Keratinocyte (primary cell): ENCODE results near the gene SULT1C4. TPM values are rescaled to one million over a fixed set of nuclear protein-coding genes. Genes with fewer than 3 reads are reported as not detected.

ENCODE experiments used
- DNase-seq: peaks from one replicate; pipeline ENCODE4 v3.0.0-alpha.2; 2011; ENCODE audit warnings: low read depth, missing footprints, low spot score
- FAIRE-seq: peaks from 2 replicates; lab custom pipeline; 2011; peaks lifted over from hg19 to GRCh38; lab: Jason Lieb, UNC
- H2AFZ ChIP-seq: 2 replicates; pipeline ENCODE4 v1.6.0; 2012; ENCODE audit warnings: low read length, control low read depth, inconsistent platforms; ENCODE audit not compliant: control insufficient read depth
- H3K27ac ChIP-seq: 2 replicates; pipeline ENCODE4 v1.5.1; 2011; ENCODE audit warnings: low read length; ENCODE audit not compliant: control insufficient read depth, insufficient read depth
- H3K27me3 ChIP-seq: 3 replicates; pipeline ENCODE4 v1.6.0; 2011; ENCODE audit warnings: low read length; ENCODE audit not compliant: control insufficient read depth, insufficient read depth; ENCODE audit errors: extremely low read depth
- H3K36me3 ChIP-seq, 2 experiments: 2 replicates in 1 of 2; 3 replicates in 1 of 2; pipeline ENCODE4 v1.5.1; 2011; ENCODE audit warnings: low read length in 2 of 2, mild to moderate bottlenecking in 1 of 2; ENCODE audit not compliant: control insufficient read depth in 2 of 2, insufficient read depth in 2 of 2; ENCODE audit errors: extremely low read depth in 1 of 2
- H3K4me1 ChIP-seq: 3 replicates; pipeline ENCODE4 v1.5.1; 2011; ENCODE audit warnings: low read length; ENCODE audit not compliant: control insufficient read depth, insufficient read depth; ENCODE audit errors: extremely low read depth
- H3K4me2 ChIP-seq: 3 replicates; pipeline ENCODE4 v1.6.0; 2011; ENCODE audit warnings: low read depth, low read length; ENCODE audit not compliant: control insufficient read depth, insufficient read depth; ENCODE audit errors: extremely low read depth
- H3K4me3 ChIP-seq, 3 experiments: fragments of 200-600 bp in 1 of 3; sonication (generic) in 1 of 3; 2 replicates in 2 of 3; 3 replicates in 1 of 3; pipeline ENCODE4 v1.5.1; 2011 to 2016; ENCODE audit warnings: low read length in 3 of 3, mild to moderate bottlenecking in 3 of 3, control low read depth in 2 of 3, inconsistent platforms in 1 of 3, low read depth in 1 of 3, mixed read lengths in 1 of 3, mixed run types in 1 of 3, moderate library complexity in 1 of 3; ENCODE audit not compliant: control insufficient read depth in 2 of 3, insufficient read depth in 2 of 3; ENCODE audit errors: extremely low read depth in 1 of 3
- H3K79me2 ChIP-seq: 2 replicates; pipeline ENCODE4 v1.6.0; 2012; ENCODE audit warnings: low read length; ENCODE audit not compliant: control insufficient read depth, insufficient read depth
- H3K9ac ChIP-seq: 3 replicates; pipeline ENCODE4 v1.6.0; 2011; ENCODE audit warnings: low read length; ENCODE audit not compliant: control insufficient read depth, insufficient read depth; ENCODE audit errors: extremely low read depth
- H3K9me1 ChIP-seq: 3 replicates; pipeline ENCODE4 v1.6.0; 2011; ENCODE audit warnings: low read length; ENCODE audit not compliant: control insufficient read depth, insufficient read depth; ENCODE audit errors: extremely low read depth
- H3K9me3 ChIP-seq: 2 replicates; pipeline ENCODE4 v1.5.1; 2012; ENCODE audit warnings: low read depth, low read length; ENCODE audit not compliant: control insufficient read depth
- H4K20me1 ChIP-seq: 3 replicates; pipeline ENCODE4 v1.6.0; 2011; ENCODE audit warnings: low read length; ENCODE audit not compliant: control insufficient read depth, insufficient read depth; ENCODE audit errors: extremely low read depth
- EZH2 ChIP-seq: IDR thresholded peaks from one replicate; pipeline ENCODE4 v1.6.1; 2012; ENCODE audit warnings: inconsistent platforms, mild to moderate bottlenecking, low read length, moderate library complexity
- dilution Hi-C: fragments of 300-500 bp; cut with MboI; formaldehyde crosslinking; loops from one replicate; pipeline ENCODE4 v1.7.0; 2020; ENCODE audit warnings: low sequenced_read_pairs; ENCODE audit not compliant: extremely low pct_ligation_motif_present
- polyA plus RNA-seq, 5 experiments: library from polyadenylated mRNA; depleted of rRNA in 3 of 5; stranded (reverse) in 3 of 5; stranded (forward) in 1 of 5; unstranded in 1 of 5; fragments of >200 nt; gene quantifications; 1 replicate in 1 of 5; 2 replicates in 3 of 5; 3 replicates in 1 of 5; pipeline versions ENCODE4 v1.2.1 to v1.2.3, GENCODE V29; 2011 to 2012; ENCODE audit warnings: missing spikeins in 2 of 5, low read depth in 1 of 5, low replicate concordance in 1 of 5
- TF ChIP-seq, protein P1 (sequence below), 3 experiments: IDR thresholded peaks in 1 of 3; conservative IDR thresholded peaks in 1 of 3; optimal IDR thresholded peaks in 1 of 3; 2 replicates in 2 of 3; 3 replicates in 1 of 3; pipeline versions ENCODE3 to v1.5.1; 2011; ENCODE audit warnings: low read length in 3 of 3, mild to moderate bottlenecking in 3 of 3, moderate library complexity in 2 of 3, control low read depth in 1 of 3, inconsistent platforms in 1 of 3; ENCODE audit not compliant: insufficient read depth in 2 of 3; ENCODE audit errors: extremely low read depth in 1 of 3

The SULT1C4 gene
- polyA plus RNA-seq, 1 donor (not counting 4 experiments of a cell fraction or from before 2014, with no cell fraction given), result not detected

DNA sequence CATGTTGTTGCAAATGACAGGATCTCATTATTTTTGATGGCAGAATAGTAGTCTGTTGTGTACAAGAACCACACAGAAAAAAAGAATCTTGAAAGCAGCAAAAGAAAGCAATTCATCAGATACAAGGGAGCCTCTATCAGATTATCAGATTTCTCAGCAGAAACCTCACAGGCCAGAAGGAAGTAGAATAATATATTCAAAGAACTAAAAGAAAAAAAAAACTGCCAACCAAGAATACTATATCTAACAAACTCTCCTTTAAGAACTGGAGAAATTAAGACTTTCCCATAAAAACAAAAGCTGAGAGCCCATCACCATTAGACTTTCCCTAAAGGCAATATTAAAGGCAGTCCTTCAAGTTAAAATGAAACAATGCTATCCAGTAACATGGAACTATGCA, 15.4 kb downstream of the SULT1C4 start:
- dilution Hi-C loops, result no loop called here
- no peak for FAIRE-seq

DNA sequence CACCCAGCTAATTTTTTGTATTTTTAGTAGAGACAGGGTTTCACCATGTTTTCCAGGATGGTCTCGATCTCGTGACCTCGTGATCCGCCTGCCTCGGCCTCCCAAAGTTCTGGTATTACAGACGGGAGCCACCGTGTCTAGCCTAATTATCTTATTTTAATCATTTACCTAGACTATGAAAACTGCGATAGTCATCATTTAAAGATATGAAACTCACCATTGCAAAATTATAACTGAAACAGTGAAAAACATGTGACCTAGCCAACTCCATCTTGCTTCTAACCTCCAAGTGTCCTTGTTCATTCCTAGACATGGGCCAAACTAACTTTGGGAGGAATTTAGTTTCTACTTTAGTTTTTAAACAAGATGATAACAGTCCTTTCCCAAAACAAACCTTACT, 17.4 kb downstream of the SULT1C4 start:
- H3K4me3 ChIP-seq, result no peak overlapping the region
- H3K27me3 ChIP-seq, result no peaks in the 10 kb centered on the region
- no peak overlapping the region for H2AFZ ChIP-seq
- H3K79me2 ChIP-seq, result no peaks in the 10 kb centered on the region
- no peak overlapping the region for H3K27ac ChIP-seq
- no peaks in the 10 kb centered on the region for H3K36me3 ChIP-seq
- H3K9ac ChIP-seq, result no peak overlapping the region
- H3K9me3 ChIP-seq, result peaks cover 6% of the 10 kb centered on the region
- no peak overlapping the region for H3K4me2 ChIP-seq
- no peaks in the 10 kb centered on the region for H3K9me1 ChIP-seq
- no peaks in the 10 kb centered on the region for H3K4me1 ChIP-seq
- TF ChIP-seq, protein P1, sequence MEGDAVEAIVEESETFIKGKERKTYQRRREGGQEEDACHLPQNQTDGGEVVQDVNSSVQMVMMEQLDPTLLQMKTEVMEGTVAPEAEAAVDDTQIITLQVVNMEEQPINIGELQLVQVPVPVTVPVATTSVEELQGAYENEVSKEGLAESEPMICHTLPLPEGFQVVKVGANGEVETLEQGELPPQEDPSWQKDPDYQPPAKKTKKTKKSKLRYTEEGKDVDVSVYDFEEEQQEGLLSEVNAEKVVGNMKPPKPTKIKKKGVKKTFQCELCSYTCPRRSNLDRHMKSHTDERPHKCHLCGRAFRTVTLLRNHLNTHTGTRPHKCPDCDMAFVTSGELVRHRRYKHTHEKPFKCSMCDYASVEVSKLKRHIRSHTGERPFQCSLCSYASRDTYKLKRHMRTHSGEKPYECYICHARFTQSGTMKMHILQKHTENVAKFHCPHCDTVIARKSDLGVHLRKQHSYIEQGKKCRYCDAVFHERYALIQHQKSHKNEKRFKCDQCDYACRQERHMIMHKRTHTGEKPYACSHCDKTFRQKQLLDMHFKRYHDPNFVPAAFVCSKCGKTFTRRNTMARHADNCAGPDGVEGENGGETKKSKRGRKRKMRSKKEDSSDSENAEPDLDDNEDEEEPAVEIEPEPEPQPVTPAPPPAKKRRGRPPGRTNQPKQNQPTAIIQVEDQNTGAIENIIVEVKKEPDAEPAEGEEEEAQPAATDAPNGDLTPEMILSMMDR (optimal IDR thresholded peaks at IDR 0.05 in 1 of 3, IDR thresholded peaks at IDR 0.05 in 1 of 3, conservative IDR thresholded peaks at IDR 0.05 in 1 of 3; ENCODE audit: extremely low read depth in 1 of 3, insufficient read depth in 2 of 3, low read length in 3 of 3), result no peak
- TF ChIP-seq EZH2, result no peak
- H4K20me1 ChIP-seq, result no peaks in the 10 kb centered on the region
- FAIRE-seq (no peak), DNase-seq (no peak)
- dilution Hi-C loops, result no loop called here

More for the DNA sequence above, 15.4 kb downstream of the SULT1C4 start:
- no peaks in the 10 kb centered on the region for H3K79me2 ChIP-seq
- no peaks in the 10 kb centered on the region for H3K4me1 ChIP-seq
- H3K27me3 ChIP-seq, result no peaks in the 10 kb centered on the region
- no peaks in the 10 kb centered on the region for H4K20me1 ChIP-seq
- no peak overlapping the region for H3K27ac ChIP-seq
- H2AFZ ChIP-seq, result no peak overlapping the region
- DNase-seq, result no peak
- H3K9ac ChIP-seq, result no peak overlapping the region
- H3K4me2 ChIP-seq, result no peak overlapping the region
- H3K36me3 ChIP-seq, result no peaks in the 10 kb centered on the region
- H3K4me3 ChIP-seq, result no peak overlapping the region
- no peaks in the 10 kb centered on the region for H3K9me1 ChIP-seq
- TF ChIP-seq EZH2, result no peak
- TF ChIP-seq, protein P1 (optimal IDR thresholded peaks at IDR 0.05 in 1 of 3, IDR thresholded peaks at IDR 0.05 in 1 of 3, conservative IDR thresholded peaks at IDR 0.05 in 1 of 3; ENCODE audit: extremely low read depth in 1 of 3, insufficient read depth in 2 of 3, low read length in 3 of 3), result no peak
- H3K9me3 ChIP-seq, result no peaks in the 10 kb centered on the region
